A549 treated with RU486 at 1 μM for 4 hours (cell line): ENCODE measurements around the gene CFAP161. TPM values are rescaled to one million over a fixed set of nuclear protein-coding genes. Genes with fewer than 3 reads are reported as not detected.

Source experiments
- total RNA-seq: library from RNA; stranded (reverse); fragments of 200-300 nt; extraction: Qiagen RNA extraction; gene quantifications from 5 replicates; pipeline ENCODE4 v1.2.3, GENCODE V29; 2022; ENCODE audit warnings: low read depth

Gene CFAP161
- not detected in 5 replicates for total RNA-seq

GRCh38 chr15:81133782-81134461, at the start of gene CFAP161:
CFAP161 (plus strand) TSS chr15:81134270; CDS start chr15:81134330, 60 bp downstream.

GRCh38 chr15:81196576-81197254, 62.6 kb downstream of the CFAP161 start, which contains the start of gene IL16:
IL16 (plus strand) TSS chr15:81196879; CDS start chr15:81225400, 28,521 bp downstream.

Other genes with a start within 250 kb of the CFAP161 start
- gene MESD, start 144.5 kb upstream of the CFAP161 start, total RNA-seq, result 34.2 to 39.5 TPM (median 38.9 TPM) in 5 replicates
- gene TLNRD1, start 133.3 kb upstream of the CFAP161 start, total RNA-seq, result 11.0 to 22.7 TPM (median 21.1 TPM) in 5 replicates
- 0.09 to 0.18 TPM in 2 of 5 replicates, not detected in the others for gene IL16, start 62.6 kb downstream of the CFAP161 start, total RNA-seq
- gene STARD5, start 189.9 kb downstream of the CFAP161 start, total RNA-seq, result 1.1 to 2.3 TPM (median 2.0 TPM) in 5 replicates
- gene TMC3, start 239.9 kb downstream of the CFAP161 start, total RNA-seq, result not detected in 5 replicates